SK-N-SH treated with all-trans-retinoic acid at 6 μM for 48 hours (cell line): ENCODE results near the gene MPP3.

ENCODE experiments used
- ATAC-seq: fragments of 200-7000 bp; cut with Tn5 transposase; 3 replicates; pipeline ENCODE4 v1.9.1; 2020; ENCODE audit warnings: mild to moderate bottlenecking, moderate library complexity
- ARNTL ChIP-seq: fragments of 450-650 bp; formaldehyde crosslinking; IDR thresholded peaks from 2 replicates; pipeline ENCODE4 v1.5.0; 2020; ENCODE audit warnings: low read depth, mild to moderate bottlenecking, moderate library complexity, borderline replicate concordance
- BACH2 ChIP-seq: fragments of 250-450 bp; sonication (Bioruptor Pico); IDR thresholded peaks from 2 replicates; pipeline ENCODE4 v1.9.0; 2021; ENCODE audit warnings: mild to moderate bottlenecking, borderline replicate concordance
- CSDC2 ChIP-seq: fragments of 250-450 bp; sonication (Bioruptor Pico); IDR thresholded peaks from 2 replicates; pipeline ENCODE4 v1.5.0; 2020; ENCODE audit warnings: mild to moderate bottlenecking, moderate library complexity
- CSRNP3 ChIP-seq: fragments of 250-450 bp; sonication (Bioruptor Pico); IDR thresholded peaks from 2 replicates; pipeline ENCODE4 v1.5.1; 2021; ENCODE audit warnings: mild to moderate bottlenecking, moderate library complexity
- ESRRG ChIP-seq: fragments of 250-450 bp; sonication (Bioruptor Pico); IDR thresholded peaks from 2 replicates; pipeline ENCODE4 v1.6.1; 2021; ENCODE audit warnings: mild to moderate bottlenecking
- GLIS3 ChIP-seq: fragments of 250-450 bp; sonication (Bioruptor Pico); IDR thresholded peaks from 2 replicates; pipeline ENCODE4 v1.5.0; 2020; ENCODE audit warnings: mild to moderate bottlenecking, moderate library complexity
- OSR1 ChIP-seq: fragments of 250-450 bp; sonication (Bioruptor Pico); IDR thresholded peaks from 2 replicates; pipeline ENCODE4 v1.8.0; 2022; ENCODE audit warnings: moderate library complexity, mild to moderate bottlenecking, inconsistent platforms
- PATZ1 ChIP-seq: fragments of 250-450 bp; sonication (Bioruptor Pico); IDR thresholded peaks from 2 replicates; pipeline ENCODE4 v1.8.0; 2020; ENCODE audit warnings: mild to moderate bottlenecking, moderate library complexity, borderline replicate concordance
- POU6F1 ChIP-seq: fragments of 250-450 bp; sonication (Bioruptor Pico); IDR thresholded peaks from 2 replicates; pipeline ENCODE4 v1.8.0; 2021; ENCODE audit warnings: low read depth, mild to moderate bottlenecking, moderate library complexity, borderline replicate concordance
- PPARA ChIP-seq: fragments of 250-450 bp; sonication (Bioruptor Pico); IDR thresholded peaks from 2 replicates; pipeline ENCODE4 v1.5.0; 2020; ENCODE audit warnings: mild to moderate bottlenecking, borderline replicate concordance
- RARB ChIP-seq: fragments of 250-450 bp; sonication (Bioruptor Pico); IDR thresholded peaks from 2 replicates; pipeline ENCODE4 v1.8.0; 2021; ENCODE audit warnings: mild to moderate bottlenecking, moderate library complexity
- TCF4 ChIP-seq: fragments of 250-450 bp; sonication (Bioruptor Pico); IDR thresholded peaks from 2 replicates; pipeline ENCODE4 v1.8.0; 2021; ENCODE audit warnings: mild to moderate bottlenecking, moderate library complexity, borderline replicate concordance
- TOX ChIP-seq: fragments of 250-450 bp; sonication (Bioruptor Pico); IDR thresholded peaks from 2 replicates; pipeline ENCODE4 v1.8.0; 2021; ENCODE audit warnings: mild to moderate bottlenecking, moderate library complexity, borderline replicate concordance
- ZFP3 ChIP-seq: fragments of 250-450 bp; sonication (Bioruptor Pico); IDR thresholded peaks from 2 replicates; pipeline ENCODE4 v1.5.0; 2020; ENCODE audit warnings: mild to moderate bottlenecking, moderate library complexity
- ZFP30 ChIP-seq: fragments of 450-650 bp; formaldehyde crosslinking; IDR thresholded peaks from 2 replicates; pipeline ENCODE4 v1.5.0; 2022; ENCODE audit warnings: mild to moderate bottlenecking, moderate library complexity
- ZNF565 ChIP-seq: fragments of 450-650 bp; formaldehyde crosslinking; conservative IDR thresholded peaks from 2 replicates; pipeline ENCODE4 v1.5.0; 2020; ENCODE audit warnings: low read depth, mild to moderate bottlenecking, moderate library complexity
- ZNF8 ChIP-seq: fragments of 450-650 bp; formaldehyde crosslinking; IDR thresholded peaks from 2 replicates; pipeline ENCODE4 v1.5.0; 2020; ENCODE audit warnings: mild to moderate bottlenecking, moderate library complexity
- TF ChIP-seq, protein P1 (sequence below): fragments of 250-450 bp; sonication (Bioruptor Pico); IDR thresholded peaks from 2 replicates; pipeline ENCODE4 v1.5.0; 2020; ENCODE audit warnings: mild to moderate bottlenecking, moderate library complexity
- TF ChIP-seq, protein P2 (sequence below): fragments of 250-450 bp; sonication (Bioruptor Pico); IDR thresholded peaks from 2 replicates; pipeline ENCODE4 v1.5.1; 2020; ENCODE audit warnings: low read depth, mild to moderate bottlenecking, moderate library complexity

The MPP3 gene

DNA sequence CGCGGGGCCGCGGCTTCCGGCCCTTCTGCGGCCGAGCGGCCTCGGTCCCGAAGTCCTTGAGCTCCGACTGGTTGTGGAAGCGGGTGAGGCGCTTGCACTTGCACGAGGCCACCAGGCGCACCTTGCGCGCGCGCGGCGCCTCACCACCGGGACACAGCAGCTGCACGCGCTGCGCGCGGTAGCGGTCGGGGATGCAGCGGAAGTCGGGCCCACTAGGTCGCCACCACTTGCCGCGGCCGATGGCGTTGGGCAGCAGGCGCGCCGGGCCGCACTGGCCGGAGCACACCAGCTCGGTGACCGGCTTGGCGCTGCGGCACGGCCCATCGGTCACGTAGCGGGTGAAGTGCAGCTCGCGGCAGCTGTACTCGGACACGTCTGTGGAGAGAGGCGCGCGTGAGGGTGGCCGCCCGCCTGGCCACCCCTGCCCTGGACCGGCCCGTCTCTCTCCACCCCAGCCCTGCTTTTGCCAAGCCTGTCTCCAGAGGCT lies 77.5 kb downstream of the MPP3 start:
- no peak for TF ChIP-seq PPARA (CRISPR knock-in tag)
- TF ChIP-seq GLIS3 (CRISPR knock-in tag), result no peak
- no peak for TF ChIP-seq CSDC2 (CRISPR knock-in tag)
- TF ChIP-seq CSRNP3 (CRISPR knock-in tag), result no peak
- TF ChIP-seq TOX (CRISPR knock-in tag), result no peak
- no peak for TF ChIP-seq ZNF565 (CRISPR knock-in tag)
- TF ChIP-seq ZNF8 (CRISPR knock-in tag), result no peak
- no peak for TF ChIP-seq PATZ1 (CRISPR knock-in tag)
- no peak for ATAC-seq

DNA sequence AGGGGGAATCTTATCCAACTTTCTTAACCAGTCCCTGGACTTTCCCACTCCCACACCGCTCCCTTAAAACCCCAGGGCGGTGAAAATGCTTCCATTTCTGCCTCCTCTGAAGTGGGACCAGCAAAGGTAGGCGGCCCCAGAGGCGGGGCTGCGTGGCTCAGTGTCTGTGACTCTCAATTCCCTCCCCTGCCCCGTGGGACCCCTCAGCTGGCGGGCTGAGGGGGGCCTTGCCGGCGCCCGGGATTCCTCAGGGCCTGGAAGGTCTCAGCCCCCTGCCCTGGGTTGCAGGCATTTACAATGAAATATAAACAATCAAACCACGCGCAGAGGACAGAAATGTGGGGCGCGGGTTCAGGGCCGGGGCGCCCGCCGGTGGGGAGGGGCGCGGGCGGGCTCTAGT lies 78.0 kb downstream of the MPP3 start:
- ATAC-seq, result no peak
- no peak for TF ChIP-seq CSRNP3 (CRISPR knock-in tag)
- TF ChIP-seq, protein P1, sequence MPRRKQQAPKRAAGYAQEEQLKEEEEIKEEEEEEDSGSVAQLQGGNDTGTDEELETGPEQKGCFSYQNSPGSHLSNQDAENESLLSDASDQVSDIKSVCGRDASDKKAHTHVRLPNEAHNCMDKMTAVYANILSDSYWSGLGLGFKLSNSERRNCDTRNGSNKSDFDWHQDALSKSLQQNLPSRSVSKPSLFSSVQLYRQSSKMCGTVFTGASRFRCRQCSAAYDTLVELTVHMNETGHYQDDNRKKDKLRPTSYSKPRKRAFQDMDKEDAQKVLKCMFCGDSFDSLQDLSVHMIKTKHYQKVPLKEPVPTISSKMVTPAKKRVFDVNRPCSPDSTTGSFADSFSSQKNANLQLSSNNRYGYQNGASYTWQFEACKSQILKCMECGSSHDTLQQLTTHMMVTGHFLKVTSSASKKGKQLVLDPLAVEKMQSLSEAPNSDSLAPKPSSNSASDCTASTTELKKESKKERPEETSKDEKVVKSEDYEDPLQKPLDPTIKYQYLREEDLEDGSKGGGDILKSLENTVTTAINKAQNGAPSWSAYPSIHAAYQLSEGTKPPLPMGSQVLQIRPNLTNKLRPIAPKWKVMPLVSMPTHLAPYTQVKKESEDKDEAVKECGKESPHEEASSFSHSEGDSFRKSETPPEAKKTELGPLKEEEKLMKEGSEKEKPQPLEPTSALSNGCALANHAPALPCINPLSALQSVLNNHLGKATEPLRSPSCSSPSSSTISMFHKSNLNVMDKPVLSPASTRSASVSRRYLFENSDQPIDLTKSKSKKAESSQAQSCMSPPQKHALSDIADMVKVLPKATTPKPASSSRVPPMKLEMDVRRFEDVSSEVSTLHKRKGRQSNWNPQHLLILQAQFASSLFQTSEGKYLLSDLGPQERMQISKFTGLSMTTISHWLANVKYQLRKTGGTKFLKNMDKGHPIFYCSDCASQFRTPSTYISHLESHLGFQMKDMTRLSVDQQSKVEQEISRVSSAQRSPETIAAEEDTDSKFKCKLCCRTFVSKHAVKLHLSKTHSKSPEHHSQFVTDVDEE (CRISPR knock-in tag), result no peak
- no peak for TF ChIP-seq TCF4
- no peak for TF ChIP-seq ZFP3 (CRISPR knock-in tag)
- TF ChIP-seq BACH2 (CRISPR knock-in tag), result no peak
- TF ChIP-seq RARB (CRISPR knock-in tag), result no peak
- TF ChIP-seq, protein P2, sequence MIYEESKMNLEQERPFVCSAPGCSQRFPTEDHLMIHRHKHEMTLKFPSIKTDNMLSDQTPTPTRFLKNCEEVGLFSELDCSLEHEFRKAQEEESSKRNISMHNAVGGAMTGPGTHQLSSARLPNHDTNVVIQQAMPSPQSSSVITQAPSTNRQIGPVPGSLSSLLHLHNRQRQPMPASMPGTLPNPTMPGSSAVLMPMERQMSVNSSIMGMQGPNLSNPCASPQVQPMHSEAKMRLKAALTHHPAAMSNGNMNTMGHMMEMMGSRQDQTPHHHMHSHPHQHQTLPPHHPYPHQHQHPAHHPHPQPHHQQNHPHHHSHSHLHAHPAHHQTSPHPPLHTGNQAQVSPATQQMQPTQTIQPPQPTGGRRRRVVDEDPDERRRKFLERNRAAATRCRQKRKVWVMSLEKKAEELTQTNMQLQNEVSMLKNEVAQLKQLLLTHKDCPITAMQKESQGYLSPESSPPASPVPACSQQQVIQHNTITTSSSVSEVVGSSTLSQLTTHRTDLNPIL (CRISPR knock-in tag), result no peak
- no peak for TF ChIP-seq ARNTL (CRISPR knock-in tag)
- no peak for TF ChIP-seq ESRRG (CRISPR knock-in tag)
- TF ChIP-seq ZFP30 (CRISPR knock-in tag), result no peak
- no peak for TF ChIP-seq PPARA (CRISPR knock-in tag)
- TF ChIP-seq OSR1 (CRISPR knock-in tag), result no peak
- TF ChIP-seq, all 23 proteins: peak for 0

DNA sequence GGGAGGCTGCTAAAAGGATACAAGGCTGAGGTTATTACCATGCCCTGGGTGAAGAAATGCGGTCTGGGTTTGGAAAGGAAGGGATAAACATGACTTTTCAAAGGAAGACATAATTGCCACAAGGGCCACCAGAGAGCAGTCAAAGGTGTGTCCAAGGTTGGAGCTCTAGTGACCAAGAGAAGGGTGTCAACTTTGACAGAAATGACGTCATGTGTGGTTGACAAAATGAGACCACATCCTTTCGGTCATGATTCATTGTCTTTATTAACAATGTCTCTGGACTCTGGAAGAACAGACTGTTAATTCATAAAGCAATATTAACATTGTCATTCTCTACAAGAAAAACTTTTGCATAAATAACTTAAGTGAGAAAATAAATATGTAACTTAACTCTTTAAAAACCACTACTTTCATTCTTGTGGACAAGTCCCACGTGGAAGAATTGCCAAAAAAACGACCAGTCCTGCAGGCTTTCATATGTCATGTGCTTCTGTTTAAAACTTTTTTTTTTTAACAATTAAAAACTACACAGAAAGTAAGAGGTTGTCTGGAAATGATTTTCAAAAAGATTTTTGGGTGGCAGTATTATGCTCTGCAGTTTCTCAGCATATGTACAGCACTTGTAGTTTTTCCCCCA lies 79.3 kb downstream of the MPP3 start:
- TF ChIP-seq RARB (CRISPR knock-in tag), result no peak
- no peak for TF ChIP-seq POU6F1
- TF ChIP-seq ZNF8 (CRISPR knock-in tag), result no peak
- no peak for TF ChIP-seq GLIS3 (CRISPR knock-in tag)

More for the DNA sequence above, 79.3 kb downstream of the MPP3 start:
- peak; percentile 18; the same call in 1 of the 3 replicates for ATAC-seq
